Pancreas (tissue), 10 donors: ENCODE measurements around the gene GTF3C4. TPM values are rescaled to one million over a fixed set of nuclear protein-coding genes. Genes with fewer than 3 reads are reported as not detected.

Source experiments
- ATAC-seq, 4 donors: fragments of 200-7000 bp; cut with Tn5 transposase; one replicate each; pipeline versions ENCODE4 v1.8.0 to v1.9.1; 2020; ENCODE audit warnings: mild to moderate bottlenecking in 4 of 4, moderate library complexity in 4 of 4
- DNase-seq, 6 donors: peaks; one replicate each; pipeline ENCODE4 v3.0.0-alpha.2; 2020
- FAIRE-seq: peaks from 2 replicates; lab custom pipeline; 2012; peaks lifted over from hg19 to GRCh38; lab: Jason Lieb, UNC
- H3K27ac ChIP-seq, 4 donors: fragments of 200-600 bp; sonication (generic); 1 replicate in 3 of 4; 2 replicates in 1 of 4; pipeline versions ENCODE4 v1.5.0 to v1.8.0; 2020
- H3K27me3 ChIP-seq, 4 donors: fragments of 200-600 bp; one replicate each; pipeline ENCODE4 v1.8.0; 2021
- H3K36me3 ChIP-seq, 3 donors: fragments of 200-600 bp; sonication (generic) in 1 of 3; one replicate each; pipeline versions ENCODE4 v1.5.0 to v1.8.0; 2020 to 2021
- H3K4me1 ChIP-seq, 3 donors: fragments of 200-600 bp; one replicate each; pipeline ENCODE4 v1.8.0; 2021
- H3K4me3 ChIP-seq, 4 donors: fragments of 200-600 bp; sonication (generic) in 2 of 4; one replicate each; pipeline versions ENCODE4 v1.5.0 to v1.8.0; 2020 to 2021
- H3K9me3 ChIP-seq, 4 donors: fragments of 200-600 bp; one replicate each; pipeline ENCODE4 v1.8.0; 2021
- CTCF ChIP-seq, 4 donors: fragments of 200-600 bp; sonication (generic) in 3 of 4; IDR thresholded peaks; one replicate each; pipeline versions ENCODE4 v1.5.0 to v1.8.0; 2021; ENCODE audit warnings: antibody characterized with exemption in 4 of 4
- WGBS, 2 donors: extraction: QIAGEN DNeasy Blood & Tissue Kit; methylation state at CpG; one replicate each; pipeline ENCODE4 v1.1.7; 2013; 5-methylcytosine and 5-hydroxymethylcytosine counted together
- intact Hi-C, 3 donors: fragments of 100-400 bp; cut with DNase I; formaldehyde crosslinking; loops; one replicate each; pipeline versions ENCODE4 v1.11.1 to v1.14.2; 2022
- polyA plus RNA-seq, 2 donors: library from polyadenylated mRNA; stranded (reverse); fragments of 200-250 nt; gene quantifications; one replicate each; pipeline ENCODE4 v1.2.3, GENCODE V29; 2013
- total RNA-seq, 6 donors: library from RNA; stranded (reverse); fragmentation: NEBNext Ultra II Directional in 4 of 6; extraction: Animal tissue kit (Norgen Biotek cat#: 25700) in 4 of 6; gene quantifications; one replicate each; pipeline versions ENCODE4 v1.2.1 to v1.2.4, GENCODE V29; 2021 to 2023
- donor health status: healthy with polysubstance abuse.
- donor health status: DM: no; HTN: no; CAD: no; lungs with moderate emphysema.
- donor health status: DM: no; HTN: no; CAD: no.
- donor health status: control.
- donor health status: control.
- donor health status: Bipolar disorder and iron deficiency.
- donor health status: DM: yes; HTN: yes; CAD: no.
- donor health status: DM: no; HTN: no; CAD: no.
- donor health status: DM: no; HTN: no; CAD: no.
- donor health status: DM: yes; HTN: yes; CAD: no.

Gene GTF3C4
- total and polyA plus RNA-seq, 8 donors, result 1.6 to 8.0 (median 5.6) TPM

DNA sequence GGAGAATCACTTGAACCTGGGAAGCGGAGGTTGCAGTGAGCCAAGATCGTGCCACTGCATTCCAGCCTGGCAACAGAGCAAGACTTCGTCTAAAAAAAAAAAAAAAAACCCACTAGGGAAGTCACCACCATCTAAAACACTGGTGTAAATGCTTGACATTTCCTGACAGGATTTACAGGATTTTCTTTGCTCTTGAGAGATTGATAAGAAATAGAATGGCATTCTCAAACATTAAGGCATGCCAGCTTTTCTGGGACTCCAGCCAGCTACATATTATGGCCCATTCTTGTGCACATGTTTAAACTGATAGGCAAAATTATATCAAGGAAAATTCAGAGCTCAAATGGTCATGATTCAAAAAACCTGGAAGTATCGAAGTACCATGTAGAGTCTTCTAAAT, 28.7 kb downstream of the GTF3C4 start:
- no peaks in the 10 kb centered on the region for H3K4me1 ChIP-seq
- no peak overlapping the region for H3K4me3 ChIP-seq
- H3K9me3 ChIP-seq, result no peaks in the 10 kb centered on the region
- H3K27ac ChIP-seq, result no peak overlapping the region
- no peaks in the 10 kb centered on the region for H3K27me3 ChIP-seq
- TF ChIP-seq CTCF (IDR thresholded peaks at IDR 0.05), result no peak
- peak in 3 of 6 donors; percentile 51 to 67 (median 58) for DNase-seq
- 5 to 6% methylated on average over 4 of the region's 4 CpGs for WGBS, 2 donors
- no peak for FAIRE-seq
- ATAC-seq, result peak; percentile 61 to 88 (median 76)
- intact Hi-C loops, result no loop called here
- no peaks in the 10 kb centered on the region for H3K36me3 ChIP-seq

- Histone ChIP-seq H3K9me3 (no peaks in the 10 kb centered on the region), H3K27ac (no peak overlapping the region), H3K36me3 (no peaks in the 10 kb centered on the region), H3K4me3 (no peak overlapping the region), H3K4me1 (no peaks in the 10 kb centered on the region), H3K27me3 (no peaks in the 10 kb centered on the region)
- ATAC-seq (no peak), FAIRE-seq (no peak), DNase-seq (no peak)
- WGBS, 2 donors, result 20 to 28% methylated on average over 1 of the region's 1 CpG
- intact Hi-C loops, result no loop called here
- TF ChIP-seq CTCF (IDR thresholded peaks at IDR 0.05), result no peak
Observed at GRCh38 chr9:132699956-132700355, 29.7 kb downstream of the GTF3C4 start.

- DNase-seq (no peak), FAIRE-seq (no peak), ATAC-seq (no peak)
- WGBS, 2 donors, result 0 to 2% methylated on average over 1 of the region's 1 CpG
- no peak for TF ChIP-seq CTCF (IDR thresholded peaks at IDR 0.05)
- no peaks in the 10 kb centered on the region for H3K27me3 ChIP-seq
- H3K9me3 ChIP-seq, result no peaks in the 10 kb centered on the region
- no peak overlapping the region for H3K27ac ChIP-seq
- no peak overlapping the region for H3K4me3 ChIP-seq
- H3K36me3 ChIP-seq, result no peaks in the 10 kb centered on the region
- intact Hi-C loops, result no loop called here
- no peaks in the 10 kb centered on the region for H3K4me1 ChIP-seq
Observed at GRCh38 chr9:132702254-132702653, 32.0 kb downstream of the GTF3C4 start.

DNA sequence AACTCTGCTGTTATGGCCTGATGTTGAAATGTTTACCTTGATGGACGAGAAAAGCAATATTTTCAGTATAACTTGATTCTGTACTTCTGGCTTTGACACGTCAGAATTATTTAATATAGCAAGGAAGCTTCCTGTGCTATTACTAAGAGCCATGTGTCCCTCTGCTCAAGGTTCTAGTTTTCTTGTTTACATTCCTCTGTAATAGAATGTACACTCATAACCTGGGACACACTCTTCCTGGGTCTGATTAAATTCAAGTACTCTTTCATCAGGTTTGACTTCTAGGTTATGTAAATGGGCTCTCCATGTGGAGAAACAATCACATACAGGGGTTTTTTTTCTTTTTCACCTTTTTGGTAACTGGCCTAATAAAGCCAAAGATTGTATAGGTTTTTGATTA, 33.1 kb downstream of the GTF3C4 start:
- Histone ChIP-seq H3K27ac (no peak overlapping the region), H3K36me3 (no peaks in the 10 kb centered on the region), H3K4me3 (no peak overlapping the region), H3K27me3 (no peaks in the 10 kb centered on the region), H3K9me3 (no peaks in the 10 kb centered on the region), H3K4me1 (no peaks in the 10 kb centered on the region)
- DNase-seq (no peak), ATAC-seq (peak in 1 of 4 donors; percentile 49), FAIRE-seq (no peak)
- WGBS, 2 donors, result 42% methylated on average over 2 of the region's 2 CpGs
- TF ChIP-seq CTCF (IDR thresholded peaks at IDR 0.05), result no peak
- intact Hi-C loops, result no loop called here

DNA sequence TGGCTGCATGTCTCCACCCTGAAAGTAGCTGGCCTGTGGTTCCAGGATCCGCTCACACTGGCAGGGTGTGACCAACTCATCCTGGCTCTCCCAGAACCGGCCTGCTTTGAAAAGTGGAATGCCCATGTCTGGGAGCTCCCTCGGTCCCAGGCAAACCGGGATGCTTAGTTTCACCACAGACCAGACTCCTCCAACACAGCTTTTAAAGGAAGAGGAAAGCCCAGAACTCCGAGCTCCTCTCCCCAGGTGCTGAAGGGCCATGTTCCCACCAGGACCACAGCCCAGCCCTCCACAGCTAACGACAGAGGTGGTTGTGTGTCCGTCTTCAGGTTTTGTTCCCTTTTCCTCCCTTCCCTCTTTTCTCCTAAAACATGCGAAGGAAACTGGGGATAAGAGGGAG, 38.0 kb downstream of the GTF3C4 start:
- Histone ChIP-seq H3K36me3 (no peaks in the 10 kb centered on the region), H3K4me1 (no peaks in the 10 kb centered on the region), H3K4me3 (no peak overlapping the region), H3K27me3 (peaks cover 0 to 3% (median 0%) of the 10 kb centered on the region in 4 donors), H3K27ac (no peak overlapping the region), H3K9me3 (no peaks in the 10 kb centered on the region)
- ATAC-seq, result no peak
- no peak for TF ChIP-seq CTCF (IDR thresholded peaks at IDR 0.05)
- intact Hi-C loops, result no loop called here
- FAIRE-seq, result no peak
- WGBS, 2 donors, result 67 to 75% methylated on average over 8 of the region's 8 CpGs
- no peak for DNase-seq
